ENCODE data around the gene GRPEL1.

GRCh38 chr4:7108046-7108625 lies 40.3 kb upstream of the GRPEL1 start:
- TF ChIP-seq USF2 (IDR thresholded peaks at IDR 0.05; ENCODE audit: low read depth, low read length) (no peak), RFX5 (IDR thresholded peaks at IDR 0.05; ENCODE audit: low read depth, low read length) (no peak), SMC3 (IDR thresholded peaks at IDR 0.05; ENCODE audit: low read depth, low read length) (no peak), POLR2A (IDR thresholded peaks at IDR 0.05; ENCODE audit: low read depth, low read length) (no peak), CTCF (conservative IDR thresholded peaks at IDR 0.05; ENCODE audit: low read depth, low read length) (no peak), MXI1 (IDR thresholded peaks at IDR 0.05; ENCODE audit: borderline replicate concordance, low read depth, low read length) (no peak)

Data from IMR-90 (cell line).